Pancreas (tissue), 10 donors: ENCODE data around the gene ACTR1A. TPM values are rescaled to one million over a fixed set of nuclear protein-coding genes. Genes with fewer than 3 reads are reported as not detected.

Source experiments
- ATAC-seq, 4 donors: fragments of 200-7000 bp; cut with Tn5 transposase; one replicate each; pipeline versions ENCODE4 v1.8.0 to v1.9.1; 2020; ENCODE audit warnings: mild to moderate bottlenecking in 4 of 4, moderate library complexity in 4 of 4
- DNase-seq, 6 donors: peaks; one replicate each; pipeline ENCODE4 v3.0.0-alpha.2; 2020
- FAIRE-seq: peaks from 2 replicates; lab custom pipeline; 2012; peaks lifted over from hg19 to GRCh38; lab: Jason Lieb, UNC
- H3K27ac ChIP-seq, 4 donors: fragments of 200-600 bp; sonication (generic); 1 replicate in 3 of 4; 2 replicates in 1 of 4; pipeline versions ENCODE4 v1.5.0 to v1.8.0; 2020
- H3K27me3 ChIP-seq, 4 donors: fragments of 200-600 bp; one replicate each; pipeline ENCODE4 v1.8.0; 2021
- H3K36me3 ChIP-seq, 3 donors: fragments of 200-600 bp; sonication (generic) in 1 of 3; one replicate each; pipeline versions ENCODE4 v1.5.0 to v1.8.0; 2020 to 2021
- H3K4me1 ChIP-seq, 3 donors: fragments of 200-600 bp; one replicate each; pipeline ENCODE4 v1.8.0; 2021
- H3K4me3 ChIP-seq, 4 donors: fragments of 200-600 bp; sonication (generic) in 2 of 4; one replicate each; pipeline versions ENCODE4 v1.5.0 to v1.8.0; 2020 to 2021
- H3K9me3 ChIP-seq, 4 donors: fragments of 200-600 bp; one replicate each; pipeline ENCODE4 v1.8.0; 2021
- CTCF ChIP-seq, 4 donors: fragments of 200-600 bp; sonication (generic) in 3 of 4; IDR thresholded peaks; one replicate each; pipeline versions ENCODE4 v1.5.0 to v1.8.0; 2021; ENCODE audit warnings: antibody characterized with exemption in 4 of 4
- WGBS, 2 donors: extraction: QIAGEN DNeasy Blood & Tissue Kit; methylation state at CpG; one replicate each; pipeline ENCODE4 v1.1.7; 2013; 5-methylcytosine and 5-hydroxymethylcytosine counted together
- intact Hi-C, 3 donors: fragments of 100-400 bp; cut with DNase I; formaldehyde crosslinking; loops; one replicate each; pipeline versions ENCODE4 v1.11.1 to v1.14.2; 2022
- polyA plus RNA-seq, 2 donors: library from polyadenylated mRNA; stranded (reverse); fragments of 200-250 nt; gene quantifications; one replicate each; pipeline ENCODE4 v1.2.3, GENCODE V29; 2013
- total RNA-seq, 6 donors: library from RNA; stranded (reverse); fragmentation: NEBNext Ultra II Directional in 4 of 6; extraction: Animal tissue kit (Norgen Biotek cat#: 25700) in 4 of 6; gene quantifications; one replicate each; pipeline versions ENCODE4 v1.2.1 to v1.2.4, GENCODE V29; 2021 to 2023
- donor health status: healthy with polysubstance abuse.
- donor health status: DM: no; HTN: no; CAD: no; lungs with moderate emphysema.
- donor health status: DM: no; HTN: no; CAD: no.
- donor health status: control.
- donor health status: control.
- donor health status: Bipolar disorder and iron deficiency.
- donor health status: DM: yes; HTN: yes; CAD: no.
- donor health status: DM: no; HTN: no; CAD: no.
- donor health status: DM: no; HTN: no; CAD: no.
- donor health status: DM: yes; HTN: yes; CAD: no.

ACTR1A gene
- total and polyA plus RNA-seq, 8 donors = 22.4 to 40.9 (median 31.9) TPM

DNA sequence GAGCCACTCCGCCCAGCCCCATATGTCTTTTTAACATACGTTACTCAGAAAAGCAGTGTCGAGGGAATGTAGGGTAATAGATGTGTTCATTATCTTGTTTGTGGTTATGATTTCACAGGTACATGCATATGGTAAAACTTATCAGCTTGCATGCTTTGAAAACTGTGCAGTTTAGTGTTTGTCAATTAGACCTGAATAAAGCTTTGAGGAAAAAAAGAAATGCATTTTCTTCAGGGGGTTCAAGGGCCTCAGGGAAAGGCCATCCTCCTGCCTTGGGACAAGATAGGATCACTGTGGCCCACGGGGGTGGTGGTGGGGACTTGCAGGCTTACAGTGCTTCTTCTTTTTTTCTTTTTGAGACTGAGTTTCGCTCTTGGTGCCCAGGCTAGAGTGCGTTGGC lies 35.2 kb downstream of the ACTR1A start:
- intact Hi-C loops = no loop called here
- TF ChIP-seq CTCF (IDR thresholded peaks at IDR 0.05) = no peak
- 68 to 85% methylated on average over 6 of the region's 6 CpGs for WGBS, 2 donors
- H3K4me3 ChIP-seq = no peak overlapping the region
- no peak for FAIRE-seq
- ATAC-seq = no peak
- no peaks in the 10 kb centered on the region for H3K27me3 ChIP-seq
- no peak overlapping the region for H3K27ac ChIP-seq
- no peaks in the 10 kb centered on the region for H3K36me3 ChIP-seq
- H3K9me3 ChIP-seq = no peaks in the 10 kb centered on the region
- DNase-seq = peak in 1 of 6 donors; percentile 16
- H3K4me1 ChIP-seq = no peaks in the 10 kb centered on the region

DNA sequence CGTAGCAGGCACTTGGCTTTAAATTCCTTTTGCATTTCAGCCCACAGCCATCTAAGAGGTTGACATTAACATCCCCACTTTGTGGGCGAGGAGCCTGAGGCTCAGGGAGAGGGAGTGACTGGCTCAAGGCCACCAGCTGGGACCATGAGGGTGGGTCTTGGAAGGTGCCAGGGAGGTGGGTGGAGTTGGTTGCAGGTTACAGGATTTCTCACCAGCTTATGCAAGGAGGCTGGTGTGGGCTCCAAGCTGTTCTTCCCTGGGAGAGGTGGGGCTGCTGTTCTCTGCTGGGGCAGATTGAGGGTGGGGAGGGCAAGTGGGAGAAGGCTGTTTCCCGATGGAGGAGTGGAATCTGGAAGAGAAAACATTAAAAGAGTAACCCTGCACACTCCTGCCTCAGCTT lies 37.0 kb downstream of the ACTR1A start:
- intact Hi-C loops = no loop called here
- H3K4me3 ChIP-seq = no peak overlapping the region
- DNase-seq (peak in 1 of 6 donors; percentile 25), FAIRE-seq (no peak), ATAC-seq (no peak)
- no peaks in the 10 kb centered on the region for H3K4me1 ChIP-seq
- H3K27ac ChIP-seq = no peak overlapping the region
- H3K9me3 ChIP-seq = no peaks in the 10 kb centered on the region
- no peaks in the 10 kb centered on the region for H3K27me3 ChIP-seq
- no peaks in the 10 kb centered on the region for H3K36me3 ChIP-seq
- TF ChIP-seq CTCF (IDR thresholded peaks at IDR 0.05) = no peak
- WGBS, 2 donors = 53 to 61% methylated on average over 3 of the region's 3 CpGs

DNA sequence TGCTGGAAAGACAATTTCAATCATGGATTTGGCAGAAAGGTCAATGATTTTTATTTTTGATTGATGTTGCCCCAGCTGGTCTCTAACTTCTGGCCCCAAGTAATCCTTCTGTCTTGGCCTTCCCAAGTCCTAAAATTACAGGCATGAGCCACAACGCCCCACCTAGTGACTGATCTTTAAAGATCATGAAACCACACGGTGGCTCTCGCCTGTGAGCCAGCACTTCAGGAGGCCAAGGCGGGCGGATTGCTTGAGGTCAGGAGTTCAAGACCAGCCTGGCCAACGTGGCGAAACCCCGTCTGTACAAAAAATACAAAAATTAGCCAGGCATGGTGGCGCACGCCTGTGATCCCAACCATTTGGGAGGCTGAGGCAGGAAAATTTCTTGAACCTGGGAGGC lies 38.5 kb downstream of the ACTR1A start:
- WGBS, 2 donors = 84 to 88% methylated on average over 10 of the region's 10 CpGs
- no peaks in the 10 kb centered on the region for H3K36me3 ChIP-seq
- H3K9me3 ChIP-seq = no peaks in the 10 kb centered on the region
- no peak for FAIRE-seq
- TF ChIP-seq CTCF (IDR thresholded peaks at IDR 0.05) = no peak
- H3K27me3 ChIP-seq = no peaks in the 10 kb centered on the region
- no peak for DNase-seq
- no peaks in the 10 kb centered on the region for H3K4me1 ChIP-seq
- no peak overlapping the region for H3K4me3 ChIP-seq
- ATAC-seq = no peak
- intact Hi-C loops = no loop called here
- H3K27ac ChIP-seq = no peak overlapping the region

GRCh38 chr10:102462512-102463054 lies 39.9 kb downstream of the ACTR1A start:
- Histone ChIP-seq H3K27me3 (no peaks in the 10 kb centered on the region), H3K4me1 (no peaks in the 10 kb centered on the region), H3K36me3 (no peaks in the 10 kb centered on the region), H3K9me3 (no peaks in the 10 kb centered on the region), H3K4me3 (no peak overlapping the region), H3K27ac (no peak overlapping the region)
- FAIRE-seq (no peak), ATAC-seq (no peak), DNase-seq (no peak)
- intact Hi-C loops = no loop called here
- TF ChIP-seq CTCF (IDR thresholded peaks at IDR 0.05) = no peak
- 72 to 77% methylated on average over 6 of the region's 6 CpGs for WGBS, 2 donors

DNA sequence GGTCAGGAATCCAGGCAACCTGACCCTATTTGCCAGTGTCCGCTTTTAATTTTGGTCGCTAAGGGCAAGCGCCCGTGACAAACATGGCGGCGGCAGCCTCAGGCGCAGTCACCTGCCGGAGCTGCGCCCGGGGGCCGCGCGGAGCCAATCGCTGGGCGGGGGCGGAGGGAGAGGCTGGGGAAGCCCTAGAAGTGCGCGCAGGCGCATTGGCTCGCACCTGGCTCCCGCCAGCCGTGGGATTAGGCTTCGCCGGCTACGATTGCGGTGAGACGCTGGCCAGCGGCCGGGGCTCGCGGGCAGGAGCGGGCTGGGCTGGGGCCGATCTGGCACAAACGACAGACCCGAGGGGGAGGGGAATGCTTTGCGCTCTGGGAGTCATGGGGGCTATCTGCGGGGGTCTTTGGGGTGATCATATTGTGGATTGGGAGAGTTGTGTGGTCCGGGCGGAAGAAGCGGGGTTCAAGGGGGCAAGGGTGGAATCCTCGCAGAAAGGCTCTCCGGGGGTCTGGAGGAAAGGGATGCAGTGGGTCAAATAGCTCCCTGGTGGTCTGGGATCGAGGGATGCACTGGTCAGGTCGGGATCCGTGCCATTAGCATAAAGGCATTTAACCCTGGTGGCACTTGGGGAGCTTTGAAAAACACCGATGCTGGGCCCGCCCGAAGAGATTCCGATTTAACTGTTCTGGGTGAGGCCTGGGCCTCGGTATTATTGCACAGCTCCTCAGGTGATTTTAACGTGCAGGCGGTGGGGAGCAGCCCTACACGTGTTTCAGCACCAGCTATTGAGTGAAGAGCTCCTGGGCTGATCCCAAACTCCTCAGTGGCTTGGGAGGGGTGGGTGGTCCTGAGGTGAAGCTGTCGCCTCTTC lies 41.1 kb downstream of the ACTR1A start:
- Histone ChIP-seq H3K27me3 (no peaks in the 10 kb centered on the region), H3K9me3 (no peaks in the 10 kb centered on the region), H3K4me3 (peak overlapping the region; percentile 2 to 51 (median 32)), H3K4me1 (no peaks in the 10 kb centered on the region), H3K27ac (no peak overlapping the region), H3K36me3 (no peaks in the 10 kb centered on the region)
- intact Hi-C loops = no loop called here
- DNase-seq = peak; percentile 95 to 100 (median 98)
- FAIRE-seq = no peak
- peak; percentile 99 to 100 (median 100) for ATAC-seq
- WGBS, 2 donors = 1% methylated on average over 54 of the region's 54 CpGs
- TF ChIP-seq CTCF (IDR thresholded peaks at IDR 0.05) = no peak
